Upper lobe of left lung (tissue), 4 donors: ENCODE results near the gene RIN1.

Source experiments
- POLR2A ChIP-seq, 4 donors: fragments of 450-650 bp; IDR thresholded peaks; one replicate each; pipeline ENCODE4 v1.5.1; 2016 to 2017; ENCODE audit warnings: antibody characterized with exemption in 4 of 4, mild to moderate bottlenecking in 2 of 4
- TF ChIP-seq, protein P1 (sequence below), 6 experiments: fragments of 450-650 bp in 4 of 6; fragments of 200-600 bp in 2 of 6; sonication (generic) in 2 of 6; IDR thresholded peaks; one replicate each; pipeline ENCODE4 v1.5.1; 2016 to 2019; ENCODE audit warnings: antibody characterized with exemption in 6 of 6

DNA sequence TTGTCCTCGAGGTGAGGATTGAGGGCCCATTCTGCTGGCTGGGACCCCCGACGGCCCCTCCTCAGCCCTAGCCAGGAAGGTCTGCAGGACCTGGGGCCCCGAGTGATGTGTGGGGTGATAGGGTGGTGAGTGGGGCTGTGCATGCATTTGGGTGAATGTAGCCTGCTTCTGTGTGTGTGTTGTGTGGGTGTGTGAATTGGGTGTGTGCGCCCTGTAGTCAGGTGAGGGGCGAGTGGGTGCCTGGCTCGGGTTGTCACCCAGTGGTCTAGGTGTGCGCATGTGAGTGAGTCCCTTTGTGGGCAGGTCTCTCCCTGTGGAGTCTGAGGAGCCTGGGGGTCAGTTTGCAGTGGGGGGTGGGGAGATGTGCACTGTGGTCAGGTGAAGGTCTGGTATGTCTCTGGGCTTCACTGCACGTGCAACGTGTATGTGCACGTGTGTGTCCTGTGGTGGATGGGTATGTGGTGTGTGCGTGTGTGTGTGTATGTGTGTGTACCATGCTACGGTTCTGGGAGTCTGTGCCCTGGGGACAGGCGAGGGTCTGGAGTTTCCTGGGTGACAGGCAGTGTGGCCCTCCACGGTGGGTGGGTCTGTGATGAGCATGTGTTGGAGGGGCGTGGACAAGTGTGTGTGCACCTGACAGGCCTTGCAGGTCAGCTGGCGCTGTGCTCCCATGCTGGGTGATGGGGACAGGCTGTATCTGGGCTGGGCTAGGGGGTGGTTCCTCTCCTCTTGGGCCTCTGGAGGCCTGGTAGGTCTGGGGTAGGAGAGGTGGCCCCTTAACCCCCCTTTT, 43.5 kb downstream of the RIN1 start:
- TF ChIP-seq, protein P1, sequence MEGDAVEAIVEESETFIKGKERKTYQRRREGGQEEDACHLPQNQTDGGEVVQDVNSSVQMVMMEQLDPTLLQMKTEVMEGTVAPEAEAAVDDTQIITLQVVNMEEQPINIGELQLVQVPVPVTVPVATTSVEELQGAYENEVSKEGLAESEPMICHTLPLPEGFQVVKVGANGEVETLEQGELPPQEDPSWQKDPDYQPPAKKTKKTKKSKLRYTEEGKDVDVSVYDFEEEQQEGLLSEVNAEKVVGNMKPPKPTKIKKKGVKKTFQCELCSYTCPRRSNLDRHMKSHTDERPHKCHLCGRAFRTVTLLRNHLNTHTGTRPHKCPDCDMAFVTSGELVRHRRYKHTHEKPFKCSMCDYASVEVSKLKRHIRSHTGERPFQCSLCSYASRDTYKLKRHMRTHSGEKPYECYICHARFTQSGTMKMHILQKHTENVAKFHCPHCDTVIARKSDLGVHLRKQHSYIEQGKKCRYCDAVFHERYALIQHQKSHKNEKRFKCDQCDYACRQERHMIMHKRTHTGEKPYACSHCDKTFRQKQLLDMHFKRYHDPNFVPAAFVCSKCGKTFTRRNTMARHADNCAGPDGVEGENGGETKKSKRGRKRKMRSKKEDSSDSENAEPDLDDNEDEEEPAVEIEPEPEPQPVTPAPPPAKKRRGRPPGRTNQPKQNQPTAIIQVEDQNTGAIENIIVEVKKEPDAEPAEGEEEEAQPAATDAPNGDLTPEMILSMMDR (IDR thresholded peaks at IDR 0.05) = no peak
- no peak for TF ChIP-seq POLR2A (IDR thresholded peaks at IDR 0.05)
